Testis (tissue), 2 donors: ENCODE data around the gene ZNF367.

Experiments
- POLR2A ChIP-seq: fragments of 450-650 bp; IDR thresholded peaks from one replicate; pipeline ENCODE4 v1.6.1; 2017; ENCODE audit warnings: antibody characterized with exemption, mild to moderate bottlenecking, moderate library complexity
- TF ChIP-seq, protein P1 (sequence below), 3 experiments: fragments of 450-650 bp in 2 of 3; fragments of 200-600 bp in 1 of 3; sonication (generic) in 1 of 3; IDR thresholded peaks; one replicate each; pipeline ENCODE4 v1.5.1; 2016 to 2019; ENCODE audit warnings: antibody characterized with exemption in 3 of 3, mild to moderate bottlenecking in 2 of 3, moderate library complexity in 1 of 3

DNA sequence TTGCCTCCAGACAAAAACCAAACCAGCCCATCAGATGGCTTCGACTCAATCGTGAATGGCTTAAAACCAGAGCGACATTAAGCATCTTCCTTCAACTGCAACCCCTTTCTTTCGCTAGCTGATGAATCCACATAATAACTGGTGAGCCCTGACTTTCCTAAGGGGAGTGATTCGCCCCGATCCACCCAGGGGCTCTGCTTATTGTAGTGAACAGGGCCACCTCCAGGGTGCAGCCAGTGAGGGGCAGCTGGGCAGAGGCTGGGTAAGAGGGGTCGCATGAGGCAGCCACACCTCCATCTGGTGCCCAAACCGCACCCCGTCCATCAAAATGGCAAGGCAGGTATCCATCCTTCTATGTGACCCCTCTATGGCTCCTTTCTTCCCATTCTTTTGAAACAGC, 72.6 kb downstream of the ZNF367 start:
- TF ChIP-seq, protein P1, sequence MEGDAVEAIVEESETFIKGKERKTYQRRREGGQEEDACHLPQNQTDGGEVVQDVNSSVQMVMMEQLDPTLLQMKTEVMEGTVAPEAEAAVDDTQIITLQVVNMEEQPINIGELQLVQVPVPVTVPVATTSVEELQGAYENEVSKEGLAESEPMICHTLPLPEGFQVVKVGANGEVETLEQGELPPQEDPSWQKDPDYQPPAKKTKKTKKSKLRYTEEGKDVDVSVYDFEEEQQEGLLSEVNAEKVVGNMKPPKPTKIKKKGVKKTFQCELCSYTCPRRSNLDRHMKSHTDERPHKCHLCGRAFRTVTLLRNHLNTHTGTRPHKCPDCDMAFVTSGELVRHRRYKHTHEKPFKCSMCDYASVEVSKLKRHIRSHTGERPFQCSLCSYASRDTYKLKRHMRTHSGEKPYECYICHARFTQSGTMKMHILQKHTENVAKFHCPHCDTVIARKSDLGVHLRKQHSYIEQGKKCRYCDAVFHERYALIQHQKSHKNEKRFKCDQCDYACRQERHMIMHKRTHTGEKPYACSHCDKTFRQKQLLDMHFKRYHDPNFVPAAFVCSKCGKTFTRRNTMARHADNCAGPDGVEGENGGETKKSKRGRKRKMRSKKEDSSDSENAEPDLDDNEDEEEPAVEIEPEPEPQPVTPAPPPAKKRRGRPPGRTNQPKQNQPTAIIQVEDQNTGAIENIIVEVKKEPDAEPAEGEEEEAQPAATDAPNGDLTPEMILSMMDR (IDR thresholded peaks at IDR 0.05): no peak
- TF ChIP-seq POLR2A: no peak
